GM21576 (cell line): Measurements from ENCODE around the gene BCDIN3D.
"Not testable (repeated sequence)": the region's sequence is repeated elsewhere in the genome, so short reads cannot be mapped to it uniquely, and the experiment has no call there.

ENCODE experiments used
- ATAC-seq: cut with Tn5 transposase; IDR thresholded peaks from one replicate; pipeline ENCODE4 v1.9.1; 2021; ENCODE audit warnings: mild to moderate bottlenecking, moderate library complexity; ENCODE audit not compliant: unreplicated experiment

BCDIN3D gene

GRCh38 chr12:49842519-49843352 lies at the start of gene BCDIN3D:
Gene BCDIN3D, minus strand, starts transcription at chr12:49843106. Its CDS starts 19 bp downstream, at chr12:49843087.
- peak; percentile 84 for ATAC-seq

GRCh38 chr12:49892084-49892731 lies 49.3 kb upstream of the BCDIN3D start:
- no peak for ATAC-seq

- ATAC-seq = no peak
Measured at GRCh38 chr12:49891476-49891875, 48.6 kb upstream of the BCDIN3D start.

- ATAC-seq = no peak
Measured at GRCh38 chr12:49891012-49891411, 48.1 kb upstream of the BCDIN3D start.

GRCh38 chr12:49890096-49890461 lies 47.2 kb upstream of the BCDIN3D start:
- ATAC-seq = no peak

- no peak for ATAC-seq
Measured at GRCh38 chr12:49889361-49890095, 46.6 kb upstream of the BCDIN3D start.

- no peak for ATAC-seq
Measured at GRCh38 chr12:49888461-49889151, 45.7 kb upstream of the BCDIN3D start.

- ATAC-seq = no peak
Measured at GRCh38 chr12:49887536-49888401, 44.9 kb upstream of the BCDIN3D start.

- ATAC-seq = no peak
Measured at GRCh38 chr12:49887091-49887490, 44.2 kb upstream of the BCDIN3D start.

- ATAC-seq = no peak
Measured at GRCh38 chr12:49885663-49886461, 43.0 kb upstream of the BCDIN3D start.

GRCh38 chr12:49885118-49885517 lies 42.2 kb upstream of the BCDIN3D start:
- ATAC-seq = no peak

- no peak for ATAC-seq
Measured at GRCh38 chr12:49882851-49883464, 40.1 kb upstream of the BCDIN3D start.

GRCh38 chr12:49882248-49882850 lies 39.4 kb upstream of the BCDIN3D start:
- no peak for ATAC-seq

GRCh38 chr12:49881415-49882247 lies 38.7 kb upstream of the BCDIN3D start:
- ATAC-seq = no peak

- ATAC-seq = no peak
Measured at GRCh38 chr12:49880756-49881414, 38.0 kb upstream of the BCDIN3D start.

- ATAC-seq = not testable (repeated sequence)
Measured at GRCh38 chr12:49879065-49879464, 36.2 kb upstream of the BCDIN3D start.

GRCh38 chr12:49878021-49878420 lies 35.1 kb upstream of the BCDIN3D start:
- no peak for ATAC-seq
